Muscle of leg (tissue), 11 donors: ENCODE results near the gene BLOC1S1. TPM values are rescaled to one million over a fixed set of nuclear protein-coding genes. Genes with fewer than 3 reads are reported as not detected.
A peak's percentile ranks its signal among the peaks of the same experiment; 100 is the strongest.

Source experiments
- DNase-seq: peaks from one replicate; pipeline ENCODE4 v3.0.0; 2013
- H3K27ac ChIP-seq: one replicate; pipeline ENCODE4 v1.5.1; 2013; ENCODE audit warnings: mild to moderate bottlenecking, low read length, control low read depth
- H3K27me3 ChIP-seq: one replicate; pipeline ENCODE4 v1.6.1; 2013; ENCODE audit warnings: low read length; ENCODE audit not compliant: control insufficient read depth, insufficient read depth
- H3K36me3 ChIP-seq: one replicate; pipeline ENCODE4 v1.6.1; 2013; ENCODE audit warnings: low read length; ENCODE audit not compliant: control insufficient read depth, insufficient read depth
- H3K4me1 ChIP-seq: one replicate; pipeline ENCODE4 v1.6.1; 2013; ENCODE audit warnings: low read length; ENCODE audit not compliant: control insufficient read depth, insufficient read depth
- H3K4me3 ChIP-seq: one replicate; pipeline ENCODE4 v1.5.1; 2013; ENCODE audit warnings: low read length, control low read depth
- H3K9me3 ChIP-seq: replicated peaks from 2 replicates; pipeline ENCODE4 v1.6.1; 2013; ENCODE audit warnings: low read depth, low read length; ENCODE audit not compliant: control insufficient read depth
- WGBS: methylation state at CpG from one replicate; pipeline ENCODE4 v1.1.5; 2013; ENCODE audit warnings: missing lambda C conversion rate; ENCODE audit not compliant: insufficient coverage; 5-methylcytosine and 5-hydroxymethylcytosine counted together
- polyA plus RNA-seq, 8 donors: library from polyadenylated mRNA; unstranded; fragments of 120-200 nt; gene quantifications; one replicate each; pipeline versions ENCODE4 v1.2.1 to v1.2.3, GENCODE V29; 2013; ENCODE audit warnings: inconsistent platforms in 1 of 8, low replicate concordance in 1 of 8; ENCODE audit not compliant: insufficient read length in 8 of 8, insufficient read depth in 1 of 8
- total RNA-seq: library from RNA; stranded (reverse); fragments of 120-200 nt; gene quantifications from one replicate; pipeline ENCODE4 v1.2.4, GENCODE V29; 2013

BLOC1S1 gene
- total and polyA plus RNA-seq, 9 donors = 97.2 to 135 (median 116) TPM

DNA sequence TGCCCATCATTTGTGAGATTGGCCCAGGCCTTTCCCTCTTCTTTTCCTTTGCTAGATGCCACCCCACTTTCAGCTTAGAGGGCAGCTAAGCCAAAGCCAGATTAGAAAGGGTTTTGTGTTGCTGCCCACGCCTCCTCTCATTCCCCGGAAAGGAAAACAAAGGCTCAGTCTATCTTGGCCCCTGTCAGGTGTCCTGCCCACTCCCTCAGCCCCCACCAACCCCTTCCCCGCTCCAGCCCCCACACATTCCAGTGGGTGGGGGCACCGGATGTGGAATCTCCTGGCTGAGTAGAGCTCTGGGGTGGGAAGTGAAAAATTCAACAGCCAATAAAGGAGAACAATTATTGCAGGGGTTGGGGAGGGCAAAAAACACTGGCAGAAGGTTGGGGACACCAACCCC is 2.2 kb downstream of the BLOC1S1 start:
- no peaks in the 10 kb centered on the region for H3K9me3 ChIP-seq
- H3K4me1 ChIP-seq = peaks cover 68% of the 10 kb centered on the region
- no peak overlapping the region for H3K4me3 ChIP-seq
- WGBS = 8% methylated on average over 2 of the region's 4 CpGs
- DNase-seq = peak; percentile 71
- peaks cover 29% of the 10 kb centered on the region for H3K36me3 ChIP-seq
- H3K27me3 ChIP-seq = no peaks in the 10 kb centered on the region
- H3K27ac ChIP-seq = peak overlapping the region; percentile 97

DNA sequence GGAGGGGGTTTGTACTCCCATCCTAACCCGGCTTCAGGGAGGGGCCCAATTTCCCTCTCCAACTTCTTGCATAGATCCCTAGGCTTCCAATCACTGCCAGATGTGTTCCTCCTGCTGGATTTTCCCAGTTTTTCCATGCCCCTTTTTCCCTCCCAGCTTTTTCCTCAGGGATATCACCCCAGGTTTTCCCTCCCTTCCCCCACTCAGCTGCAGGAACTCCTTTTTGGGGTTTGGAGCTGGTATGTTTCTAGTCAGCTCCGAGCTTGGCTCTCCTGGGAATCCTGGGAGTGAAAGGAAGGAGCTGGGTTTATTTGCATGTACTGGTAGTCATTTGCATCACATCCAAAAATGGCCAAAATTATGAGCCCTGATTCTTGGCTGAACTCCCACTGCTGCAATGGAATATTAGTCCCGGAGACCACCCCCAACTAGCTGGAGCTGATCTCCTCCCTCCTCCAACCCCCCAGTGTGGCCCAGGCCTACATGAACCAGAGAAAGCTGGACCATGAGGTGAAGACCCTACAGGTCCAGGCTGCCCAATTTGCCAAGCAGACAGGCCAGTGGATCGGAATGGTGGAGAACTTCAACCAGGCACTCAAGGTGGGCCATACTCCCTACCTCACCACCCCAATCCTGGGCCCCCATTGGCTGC is 2.9 kb downstream of the BLOC1S1 start:
- peaks cover 36% of the 10 kb centered on the region for H3K36me3 ChIP-seq
- no peak overlapping the region for H3K4me3 ChIP-seq
- peaks cover 70% of the 10 kb centered on the region for H3K4me1 ChIP-seq
- WGBS = 20% methylated on average over 2 of the region's 4 CpGs
- DNase-seq = peak; percentile 86
- no peaks in the 10 kb centered on the region for H3K9me3 ChIP-seq
- no peaks in the 10 kb centered on the region for H3K27me3 ChIP-seq
- peak overlapping the region; percentile 97 for H3K27ac ChIP-seq

- Histone ChIP-seq H3K36me3 (peaks cover 42% of the 10 kb centered on the region), H3K27me3 (no peaks in the 10 kb centered on the region), H3K4me3 (no peak overlapping the region), H3K9me3 (no peaks in the 10 kb centered on the region), H3K27ac (peak overlapping the region; percentile 97), H3K4me1 (peaks cover 76% of the 10 kb centered on the region)
- DNase-seq = no peak
- no CpG with 5 or more reads among the region's 7 CpGs for WGBS
These were observed 3.5 kb downstream of the BLOC1S1 start for GRCh38 chr12:55719371-55719770.

- Histone ChIP-seq H3K27ac (peak within 1 kb of the TSS; percentile 97), H3K27me3 (no peaks in the 10 kb centered on the region), H3K36me3 (peaks cover 50% of the 10 kb centered on the region), H3K9me3 (no peaks in the 10 kb centered on the region), H3K4me1 (peaks cover 80% of the 10 kb centered on the region), H3K4me3 (peak within 1 kb of the TSS; percentile 23)
- peak; percentile 91 for DNase-seq
- no CpG with 5 or more reads among the region's 6 CpGs for WGBS
These were observed 4.3 kb downstream of the BLOC1S1 start, which contains the start of gene RDH5 for GRCh38 chr12:55720071-55720564. TSS of gene RDH5 (plus strand) at chr12:55720393. CDS start at chr12:55721185, 792 bp downstream.

GRCh38 chr12:55720894-55721444 is 5.1 kb downstream of the BLOC1S1 start:
- Histone ChIP-seq H3K27ac (peak overlapping the region; percentile 97), H3K9me3 (no peaks in the 10 kb centered on the region), H3K4me1 (peaks cover 81% of the 10 kb centered on the region), H3K36me3 (peaks cover 58% of the 10 kb centered on the region), H3K27me3 (no peaks in the 10 kb centered on the region), H3K4me3 (peak overlapping the region; percentile 23)
- 37% methylated on average over 4 of the region's 9 CpGs for WGBS
- DNase-seq = peak; percentile 78

- H3K27ac ChIP-seq = peak overlapping the region; percentile 97
- peaks cover 83% of the 10 kb centered on the region for H3K4me1 ChIP-seq
- peaks cover 66% of the 10 kb centered on the region for H3K36me3 ChIP-seq
- H3K9me3 ChIP-seq = no peaks in the 10 kb centered on the region
- 76% methylated on average over 8 of the region's 14 CpGs for WGBS
- H3K27me3 ChIP-seq = no peaks in the 10 kb centered on the region
- DNase-seq = no peak
- H3K4me3 ChIP-seq = peak overlapping the region; percentile 23
These were observed 5.9 kb downstream of the BLOC1S1 start for GRCh38 chr12:55721601-55722213.

- no peak for DNase-seq
- H3K4me1 ChIP-seq = peaks cover 82% of the 10 kb centered on the region
- WGBS = 90% methylated on average over 3 of the region's 8 CpGs
- no peak overlapping the region for H3K4me3 ChIP-seq
- H3K36me3 ChIP-seq = peaks cover 74% of the 10 kb centered on the region
- no peaks in the 10 kb centered on the region for H3K9me3 ChIP-seq
- peak overlapping the region; percentile 29 for H3K27ac ChIP-seq
- H3K27me3 ChIP-seq = no peaks in the 10 kb centered on the region
These were observed 7.1 kb downstream of the BLOC1S1 start for GRCh38 chr12:55722948-55723347.

- Histone ChIP-seq H3K4me3 (no peak overlapping the region), H3K27ac (peak overlapping the region; percentile 0), H3K4me1 (peaks cover 76% of the 10 kb centered on the region), H3K27me3 (no peaks in the 10 kb centered on the region), H3K9me3 (no peaks in the 10 kb centered on the region), H3K36me3 (peaks cover 71% of the 10 kb centered on the region)
- no peak for DNase-seq
- 42% methylated on average over 8 of the region's 10 CpGs for WGBS
These were observed 7.8 kb downstream of the BLOC1S1 start for GRCh38 chr12:55723516-55724225.

DNA sequence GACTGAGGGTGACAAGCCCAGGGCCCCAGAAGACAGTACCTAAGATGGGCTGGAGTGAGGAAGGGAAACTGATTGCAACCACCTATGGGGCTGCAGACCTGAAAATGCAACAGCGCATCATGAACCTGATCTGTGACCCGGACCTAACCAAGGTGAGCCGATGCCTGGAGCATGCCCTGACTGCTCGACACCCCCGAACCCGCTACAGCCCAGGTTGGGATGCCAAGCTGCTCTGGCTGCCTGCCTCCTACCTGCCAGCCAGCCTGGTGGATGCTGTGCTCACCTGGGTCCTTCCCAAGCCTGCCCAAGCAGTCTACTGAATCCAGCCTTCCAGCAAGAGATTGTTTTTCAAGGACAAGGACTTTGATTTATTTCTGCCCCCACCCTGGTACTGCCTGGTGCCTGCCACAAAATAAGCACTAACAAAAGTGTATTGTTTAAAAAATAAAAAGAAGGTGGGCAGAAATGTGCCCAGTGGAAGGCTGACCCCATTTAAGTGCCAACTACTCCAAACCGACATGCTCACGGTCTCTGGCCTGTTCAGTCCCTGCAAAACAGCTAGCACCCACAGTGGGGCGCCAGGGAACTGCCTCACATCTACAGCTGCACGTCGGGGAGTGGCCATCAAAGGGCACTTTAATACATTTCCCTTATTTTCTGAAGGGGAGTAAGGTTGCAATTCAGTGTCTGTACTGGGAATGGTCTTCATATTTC is 8.5 kb downstream of the BLOC1S1 start:
- Histone ChIP-seq H3K27me3 (no peaks in the 10 kb centered on the region), H3K36me3 (peaks cover 64% of the 10 kb centered on the region), H3K4me3 (no peak overlapping the region), H3K27ac (peak overlapping the region; percentile 42), H3K4me1 (peaks cover 69% of the 10 kb centered on the region), H3K9me3 (no peaks in the 10 kb centered on the region)
- 90% methylated on average over 6 of the region's 11 CpGs for WGBS
- peak; percentile 77 for DNase-seq
